HG03280 (cell line): ENCODE data around the gene SPACA4.
A peak's percentile ranks its signal among the peaks of the same experiment; 100 is the strongest.
"Not testable (repeated sequence)": the region's sequence is repeated elsewhere in the genome, so short reads cannot be mapped to it uniquely, and the experiment has no call there.

Source experiments
- ATAC-seq: cut with Tn5 transposase; IDR thresholded peaks from one replicate; pipeline ENCODE4 v1.9.1; 2021; ENCODE audit warnings: mild to moderate bottlenecking, moderate library complexity; ENCODE audit not compliant: unreplicated experiment

The SPACA4 gene

DNA sequence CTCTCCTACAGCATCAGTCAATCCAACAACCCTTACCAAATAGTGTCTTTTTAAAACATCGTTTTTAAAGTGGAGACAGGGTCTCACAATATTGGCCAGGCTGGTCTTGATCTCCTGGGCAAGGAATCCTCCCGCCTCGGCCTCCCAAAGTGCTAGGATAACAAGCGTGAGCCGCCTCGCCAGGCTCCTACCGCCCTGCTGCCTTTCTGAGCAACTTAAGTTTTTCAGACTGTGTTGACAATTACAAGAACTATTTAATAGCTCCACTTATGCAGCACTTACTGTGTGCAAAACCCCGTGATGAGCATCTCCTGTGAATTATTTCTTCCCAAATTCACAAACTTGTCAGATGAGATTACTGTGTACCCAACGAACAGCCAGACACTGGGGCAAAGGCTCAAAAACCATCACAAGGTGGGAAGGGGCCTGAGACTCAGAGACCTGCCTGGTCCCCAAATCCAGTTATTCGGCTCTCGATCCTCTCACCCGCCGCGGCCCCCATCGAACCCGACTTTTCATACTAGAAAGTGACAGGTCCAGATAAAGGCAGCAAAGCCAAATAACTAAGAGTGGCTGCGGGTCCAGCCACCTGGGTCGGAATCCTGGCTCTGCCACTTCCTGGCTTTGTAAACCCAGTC is 11.9 kb downstream of the SPACA4 start:
- no peak for ATAC-seq

DNA sequence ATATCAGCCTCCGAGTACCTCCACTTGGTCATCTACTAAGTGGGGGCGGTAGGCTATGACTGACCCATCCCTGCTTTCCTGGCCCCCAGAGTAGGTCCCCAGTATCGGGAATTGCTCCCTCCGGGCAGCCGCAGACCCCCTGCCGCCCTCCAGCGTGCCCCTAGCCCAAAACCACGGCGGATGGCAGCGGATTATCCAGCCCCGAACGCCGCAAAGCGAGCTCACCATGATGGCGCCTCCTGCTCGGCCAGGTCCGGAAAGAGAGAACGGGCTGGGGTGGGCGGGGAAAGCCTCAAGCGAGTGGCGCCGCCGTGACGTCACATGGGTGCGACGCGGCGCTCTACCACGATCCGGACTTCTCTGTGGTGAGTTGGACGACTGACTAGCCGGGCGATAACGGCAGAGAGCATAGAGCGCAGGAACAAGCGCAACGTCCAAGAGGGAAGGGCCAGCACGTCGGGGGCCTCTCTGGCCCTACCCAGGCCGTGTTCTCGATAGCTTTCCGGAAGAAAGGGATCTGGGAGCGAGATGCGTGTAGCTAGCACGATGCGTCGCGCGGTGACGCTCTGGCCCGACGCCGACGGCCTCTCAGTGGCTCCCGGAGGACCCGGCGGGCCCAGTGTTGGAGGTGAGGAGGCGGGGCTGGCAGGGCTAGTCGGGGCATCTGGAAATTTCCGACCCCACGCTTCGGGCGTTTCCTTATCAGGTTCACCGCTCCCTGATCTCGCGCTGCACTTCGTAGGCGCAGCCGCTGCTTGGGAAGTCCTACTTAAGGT is 12.6 kb downstream of the SPACA4 start, which contains the start of the genes RPL18 and SPHK2:
TSS of gene RPL18 (minus strand) at position 263 of the 776 bp plus-strand sequence. CDS start at position 228, 35 bp downstream.
TSS of gene SPHK2 (plus strand) at position 591 of the 776 bp plus-strand sequence. CDS start 1,009 bp downstream, outside the sequence.
- ATAC-seq = peak; percentile 86

DNA sequence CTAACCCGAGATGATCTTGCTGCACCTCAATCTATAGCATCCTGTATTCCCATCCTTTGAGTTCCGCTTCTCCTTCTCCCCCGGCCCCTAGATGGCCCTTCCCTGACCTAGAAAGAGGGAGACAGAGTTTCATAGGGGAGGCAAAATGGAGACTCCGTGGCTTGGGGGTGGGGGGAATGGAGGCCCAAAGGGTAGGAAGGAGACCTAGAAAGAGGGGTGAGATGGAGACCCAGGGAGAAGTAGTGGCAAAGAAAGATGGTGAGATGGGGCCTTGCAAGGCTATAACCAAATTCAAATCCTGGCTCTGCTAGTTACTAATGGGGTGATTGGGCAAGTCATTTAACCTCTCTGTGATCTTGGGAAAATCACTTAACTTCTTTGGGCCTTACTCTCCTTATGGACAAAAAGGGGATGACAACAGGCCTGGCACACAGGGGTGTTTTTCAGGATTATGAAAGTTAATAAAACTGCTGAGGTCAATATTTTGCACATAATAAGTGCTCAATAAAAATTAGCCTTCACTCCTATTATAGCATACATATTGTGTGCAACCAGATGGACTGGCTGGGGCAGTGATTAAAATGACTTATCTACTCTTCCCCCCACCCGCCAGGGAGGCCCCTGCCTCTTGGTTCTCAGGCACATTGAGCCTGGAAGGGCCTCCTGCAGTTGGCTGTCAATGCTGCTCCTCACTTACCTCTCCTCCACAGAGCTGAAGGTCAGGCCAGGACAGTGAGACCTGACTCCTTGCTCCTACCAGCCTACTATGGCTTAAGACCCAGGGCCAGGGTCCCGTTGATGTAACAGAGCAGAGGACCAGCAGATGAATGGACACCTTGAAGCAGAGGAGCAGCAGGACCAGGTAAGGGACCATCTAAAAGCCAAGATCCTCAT is 13.4 kb downstream of the SPACA4 start:
- no peak for ATAC-seq

DNA sequence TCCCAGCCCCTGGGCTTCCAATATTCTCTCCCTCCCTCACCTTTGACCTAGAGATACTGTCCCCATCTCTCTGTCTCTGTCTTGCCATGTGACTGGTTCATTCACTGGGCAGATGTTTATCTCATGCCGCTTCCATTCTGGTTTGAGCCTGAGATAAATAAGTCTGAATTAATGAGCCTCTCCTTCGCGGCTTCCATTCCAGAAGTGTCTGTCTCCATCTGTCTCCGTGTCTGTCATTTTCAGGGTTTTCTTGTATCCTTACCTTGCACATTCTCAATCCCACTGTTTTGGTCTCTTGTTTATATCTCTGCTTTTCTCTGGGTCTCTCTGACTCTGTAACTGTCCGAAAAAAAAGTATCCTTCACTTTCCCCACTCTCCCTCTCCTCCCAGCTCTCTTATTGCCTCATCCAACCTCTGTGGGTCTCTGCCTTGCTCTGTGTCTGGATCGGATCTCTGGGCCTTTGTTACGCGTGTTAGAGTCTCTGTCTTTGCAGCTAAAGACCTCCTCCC is 17.1 kb downstream of the SPACA4 start:
- no peak for ATAC-seq

DNA sequence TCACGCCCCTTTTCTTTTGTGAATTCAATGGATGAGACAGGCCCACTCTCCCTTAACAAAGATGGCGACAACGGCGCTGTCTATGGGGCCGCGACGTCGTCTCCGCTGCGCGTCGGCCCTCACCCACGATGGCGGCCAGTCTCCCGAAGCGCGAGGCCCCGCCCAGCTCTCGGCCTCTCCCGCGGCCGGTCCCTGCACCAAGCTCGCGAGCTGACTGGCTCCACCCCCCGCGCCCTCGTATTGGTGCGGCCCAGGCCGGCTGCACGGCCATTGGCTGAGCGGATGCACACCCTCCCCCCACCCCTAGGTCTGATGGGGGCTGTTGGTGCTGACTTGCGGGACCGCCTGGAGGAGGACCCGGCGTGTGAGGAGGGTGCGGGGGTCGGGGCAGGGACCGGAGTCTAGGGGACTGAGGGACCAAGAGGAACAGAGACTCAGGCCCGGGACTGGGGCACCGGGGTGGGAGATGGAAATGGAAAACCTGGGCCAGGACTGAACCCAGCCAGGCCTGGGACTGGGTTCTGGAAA is 17.6 kb downstream of the SPACA4 start:
- ATAC-seq = peak; percentile 65

DNA sequence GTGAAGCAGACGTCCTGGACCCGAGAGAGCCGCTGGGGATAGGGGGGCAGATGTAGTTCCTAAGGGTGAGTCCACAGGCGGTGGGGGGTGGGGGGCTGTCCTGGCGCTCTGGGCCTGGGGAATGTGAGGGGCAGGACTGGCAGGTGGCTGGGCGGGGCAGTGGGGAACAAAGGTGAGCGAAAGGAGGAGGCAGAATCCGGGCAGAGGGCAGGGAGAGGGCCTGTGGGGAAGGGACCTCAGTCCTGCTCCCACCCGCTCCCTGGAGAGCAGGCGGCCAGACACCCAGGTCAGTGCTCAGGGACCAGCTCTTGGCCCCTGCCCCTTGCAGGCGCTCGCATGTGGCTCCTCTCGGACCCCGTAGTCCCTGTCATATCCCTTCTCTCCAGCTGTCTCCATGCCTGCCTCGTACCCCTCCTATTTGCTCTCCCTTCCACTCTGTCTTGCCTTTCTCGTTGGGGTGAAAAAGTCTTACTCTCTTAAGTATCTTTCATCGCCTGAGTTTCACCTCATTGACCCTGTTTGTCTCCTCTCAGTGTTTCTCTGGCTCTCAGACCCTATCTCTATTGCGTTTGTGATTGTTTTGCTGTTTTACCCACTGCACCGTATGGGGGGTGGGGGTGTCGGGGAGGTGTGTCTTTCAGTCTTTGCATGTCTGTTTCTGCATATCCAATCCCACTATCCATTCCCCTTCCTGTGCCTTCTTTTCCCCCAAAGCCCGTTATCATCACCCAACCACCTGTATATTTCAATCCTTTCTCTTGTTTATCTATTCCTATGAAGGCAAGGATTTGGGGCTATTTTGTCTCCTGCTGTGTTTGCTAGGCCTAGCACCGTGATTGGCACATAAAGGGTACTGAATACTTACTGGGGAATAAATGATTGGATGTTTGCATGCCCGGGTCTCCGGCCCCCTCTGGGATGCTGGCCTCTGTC is 18.5 kb downstream of the SPACA4 start:
- no peak for ATAC-seq

DNA sequence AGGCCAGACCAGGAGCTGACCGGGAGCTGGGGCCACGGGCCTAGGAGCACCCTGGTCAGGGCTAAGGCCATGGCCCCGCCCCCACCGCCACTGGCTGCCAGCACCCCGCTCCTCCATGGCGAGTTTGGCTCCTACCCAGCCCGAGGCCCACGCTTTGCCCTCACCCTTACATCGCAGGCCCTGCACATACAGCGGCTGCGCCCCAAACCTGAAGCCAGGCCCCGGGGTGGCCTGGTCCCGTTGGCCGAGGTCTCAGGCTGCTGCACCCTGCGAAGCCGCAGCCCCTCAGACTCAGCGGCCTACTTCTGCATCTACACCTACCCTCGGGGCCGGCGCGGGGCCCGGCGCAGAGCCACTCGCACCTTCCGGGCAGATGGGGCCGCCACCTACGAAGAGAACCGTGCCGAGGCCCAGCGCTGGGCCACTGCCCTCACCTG is 19.4 kb downstream of the SPACA4 start:
- no peak for ATAC-seq

DNA sequence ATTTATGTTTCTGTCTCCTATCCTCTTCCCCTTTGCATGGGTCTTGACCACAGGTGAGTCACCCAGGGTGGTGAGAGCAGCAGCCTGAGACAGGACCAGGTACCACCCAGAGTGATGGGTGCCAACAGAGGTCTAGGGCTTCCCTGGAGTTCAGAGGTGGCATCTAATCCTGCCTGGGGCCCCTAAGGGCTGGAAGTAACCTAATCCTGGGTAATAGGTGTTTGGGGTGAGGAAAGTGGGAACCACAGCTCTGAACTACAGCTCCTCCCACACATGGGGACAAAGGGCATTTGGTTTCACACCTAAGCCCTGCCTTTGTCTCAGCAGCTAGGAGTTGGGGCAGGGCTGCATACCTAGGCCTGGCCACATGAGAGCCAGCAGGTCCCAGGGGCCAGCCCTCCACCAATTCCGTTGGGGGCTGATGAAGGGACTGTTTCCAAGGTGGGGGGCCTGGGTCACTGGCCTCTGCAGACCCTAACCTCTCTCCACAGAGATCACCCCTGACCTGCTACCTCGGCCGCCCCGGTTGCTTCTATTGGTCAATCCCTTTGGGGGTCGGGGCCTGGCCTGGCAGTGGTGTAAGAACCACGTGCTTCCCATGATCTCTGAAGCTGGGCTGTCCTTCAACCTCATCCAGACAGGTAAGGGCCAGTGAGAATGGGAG is 20.8 kb downstream of the SPACA4 start:
- ATAC-seq = no peak

DNA sequence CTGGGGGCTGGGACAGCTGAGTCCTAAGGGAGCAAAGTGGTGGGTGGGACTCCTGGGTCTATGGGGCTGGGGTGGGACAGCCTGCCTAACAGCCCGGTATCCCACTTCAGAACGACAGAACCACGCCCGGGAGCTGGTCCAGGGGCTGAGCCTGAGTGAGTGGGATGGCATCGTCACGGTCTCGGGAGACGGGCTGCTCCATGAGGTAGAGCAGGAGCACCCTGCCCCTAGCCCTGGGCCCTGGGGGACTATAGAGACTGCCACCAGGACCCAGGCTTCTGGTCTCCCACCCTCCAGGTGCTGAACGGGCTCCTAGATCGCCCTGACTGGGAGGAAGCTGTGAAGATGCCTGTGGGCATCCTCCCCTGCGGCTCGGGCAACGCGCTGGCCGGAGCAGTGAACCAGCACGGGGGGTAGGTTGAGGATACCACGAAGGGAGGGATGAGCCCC is 21.3 kb downstream of the SPACA4 start:
- no peak for ATAC-seq

DNA sequence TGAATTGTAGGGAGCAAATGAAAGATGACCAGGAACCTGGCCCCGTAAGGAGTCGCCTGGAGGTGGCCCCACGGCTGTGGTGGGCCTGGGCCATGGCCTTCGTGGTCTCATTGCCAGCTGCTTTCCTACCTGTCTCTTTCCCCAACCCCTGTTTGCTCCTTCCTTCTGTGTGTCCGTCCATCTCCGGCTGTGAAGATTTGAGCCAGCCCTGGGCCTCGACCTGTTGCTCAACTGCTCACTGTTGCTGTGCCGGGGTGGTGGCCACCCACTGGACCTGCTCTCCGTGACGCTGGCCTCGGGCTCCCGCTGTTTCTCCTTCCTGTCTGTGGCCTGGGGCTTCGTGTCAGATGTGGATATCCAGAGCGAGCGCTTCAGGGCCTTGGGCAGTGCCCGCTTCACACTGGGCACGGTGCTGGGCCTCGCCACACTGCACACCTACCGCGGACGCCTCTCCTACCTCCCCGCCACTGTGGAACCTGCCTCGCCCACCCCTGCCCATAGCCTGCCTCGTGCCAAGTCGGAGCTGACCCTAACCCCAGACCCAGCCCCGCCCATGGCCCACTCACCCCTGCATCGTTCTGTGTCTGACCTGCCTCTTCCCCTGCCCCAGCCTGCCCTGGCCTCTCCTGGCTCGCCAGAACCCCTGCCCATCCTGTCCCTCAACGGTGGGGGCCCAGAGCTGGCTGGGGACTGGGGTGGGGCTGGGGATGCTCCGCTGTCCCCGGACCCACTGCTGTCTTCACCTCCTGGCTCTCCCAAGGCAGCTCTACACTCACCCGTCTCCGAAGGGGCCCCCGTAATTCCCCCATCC is 22.1 kb downstream of the SPACA4 start:
- ATAC-seq = no peak

DNA sequence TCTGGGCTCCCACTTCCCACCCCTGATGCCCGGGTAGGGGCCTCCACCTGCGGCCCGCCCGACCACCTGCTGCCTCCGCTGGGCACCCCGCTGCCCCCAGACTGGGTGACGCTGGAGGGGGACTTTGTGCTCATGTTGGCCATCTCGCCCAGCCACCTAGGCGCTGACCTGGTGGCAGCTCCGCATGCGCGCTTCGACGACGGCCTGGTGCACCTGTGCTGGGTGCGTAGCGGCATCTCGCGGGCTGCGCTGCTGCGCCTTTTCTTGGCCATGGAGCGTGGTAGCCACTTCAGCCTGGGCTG is 22.7 kb downstream of the SPACA4 start:
- no peak for ATAC-seq

DNA sequence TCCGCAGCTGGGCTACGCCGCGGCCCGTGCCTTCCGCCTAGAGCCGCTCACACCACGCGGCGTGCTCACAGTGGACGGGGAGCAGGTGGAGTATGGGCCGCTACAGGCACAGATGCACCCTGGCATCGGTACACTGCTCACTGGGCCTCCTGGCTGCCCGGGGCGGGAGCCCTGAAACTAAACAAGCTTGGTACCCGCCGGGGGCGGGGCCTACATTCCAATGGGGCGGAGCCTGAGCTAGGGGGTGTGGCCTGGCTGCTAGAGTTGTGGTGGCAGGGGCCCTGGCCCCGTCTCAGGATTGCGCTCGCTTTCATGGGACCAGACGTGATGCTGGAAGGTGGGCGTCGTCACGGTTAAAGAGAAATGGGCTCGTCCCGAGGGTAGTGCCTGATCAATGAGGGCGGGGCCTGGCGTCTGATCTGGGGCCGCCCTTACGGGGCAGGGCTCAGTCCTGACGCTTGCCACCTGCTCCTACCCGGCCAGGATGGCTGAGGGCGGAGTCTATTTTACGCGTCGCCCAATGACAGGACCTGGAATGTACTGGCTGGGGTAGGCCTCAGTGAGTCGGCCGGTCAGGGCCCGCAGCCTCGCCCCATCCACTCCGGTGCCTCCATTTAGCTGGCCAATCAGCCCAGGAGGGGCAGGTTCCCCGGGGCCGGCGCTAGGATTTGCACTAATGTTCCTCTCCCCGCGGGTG is 23.2 kb downstream of the SPACA4 start:
- no peak for ATAC-seq

DNA sequence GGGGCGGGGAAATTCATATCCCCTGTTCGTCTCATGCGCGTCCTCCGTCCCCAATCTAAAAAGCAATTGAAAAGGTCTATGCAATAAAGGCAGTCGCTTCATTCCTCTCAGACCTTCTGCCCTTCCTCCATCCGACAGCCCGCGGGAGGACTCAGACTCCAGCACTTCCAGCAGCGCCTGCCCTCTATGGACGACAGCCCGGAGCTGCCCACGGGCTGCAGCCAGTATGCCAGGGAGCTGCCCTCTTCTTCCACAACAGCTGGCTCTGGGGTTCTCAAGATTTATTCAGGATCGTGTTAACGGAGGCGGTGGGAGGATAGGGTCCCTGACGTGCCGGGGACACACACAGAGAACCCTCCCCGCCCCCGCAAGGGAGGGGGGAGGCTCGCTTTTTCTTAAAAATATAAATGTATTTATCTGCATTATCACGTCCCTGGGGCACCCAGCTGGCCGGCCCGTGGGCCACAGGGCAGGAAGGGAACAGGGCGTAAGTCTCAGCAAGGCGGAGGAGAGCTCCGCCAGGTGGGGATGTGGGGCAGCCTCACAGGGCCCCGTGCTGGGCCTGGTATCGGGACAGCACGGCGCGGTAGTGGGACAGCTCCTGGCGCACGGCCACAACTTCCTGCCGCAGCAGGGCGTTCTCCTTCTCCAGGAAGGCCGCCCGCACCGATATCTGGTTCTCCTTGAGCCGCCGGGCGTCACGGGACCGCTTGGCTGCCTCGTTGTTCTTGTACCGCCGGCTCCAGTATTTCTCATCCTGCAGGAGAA is 23.9 kb downstream of the SPACA4 start:
- no peak for ATAC-seq

DNA sequence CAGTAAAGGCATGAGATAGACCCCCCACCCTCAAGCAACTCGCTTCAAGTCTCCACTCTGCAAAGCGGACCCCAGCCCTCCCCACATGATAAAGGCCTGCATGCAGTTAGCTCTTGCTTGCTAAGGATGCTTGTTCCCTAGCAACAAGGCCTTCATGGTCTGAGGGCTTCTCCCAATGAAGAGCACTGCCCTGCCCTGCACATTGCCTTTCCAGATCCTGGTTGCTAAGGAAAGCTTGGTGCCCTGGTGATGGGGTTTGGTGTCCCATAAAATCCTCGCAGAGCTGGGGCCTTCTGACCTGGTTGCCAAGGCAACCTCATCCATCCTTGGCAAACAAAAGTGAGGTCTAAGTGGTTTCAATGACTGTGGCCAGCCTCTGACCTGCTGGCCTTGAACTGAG is 24.7 kb downstream of the SPACA4 start:
- ATAC-seq = no peak

DNA sequence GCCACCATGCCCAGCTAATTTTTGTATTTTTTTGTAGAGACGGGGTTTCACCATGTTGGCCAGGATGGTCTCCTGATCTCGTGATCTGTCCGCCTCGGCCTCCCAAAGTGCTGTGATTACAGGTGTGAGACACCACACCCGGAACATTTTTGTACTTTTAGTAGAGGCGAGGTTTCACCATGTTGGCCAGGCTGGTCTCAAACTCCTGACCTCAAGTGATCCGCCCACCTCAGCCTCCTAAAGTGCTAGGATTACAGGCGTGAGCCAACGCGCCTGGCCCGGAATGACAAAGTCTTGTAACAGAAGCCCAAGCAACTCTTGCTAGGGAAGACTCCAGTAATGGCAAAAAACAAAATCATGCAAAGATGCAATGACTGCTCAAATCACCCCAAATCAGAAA is 25.7 kb downstream of the SPACA4 start:
- ATAC-seq = not testable (repeated sequence)

DNA sequence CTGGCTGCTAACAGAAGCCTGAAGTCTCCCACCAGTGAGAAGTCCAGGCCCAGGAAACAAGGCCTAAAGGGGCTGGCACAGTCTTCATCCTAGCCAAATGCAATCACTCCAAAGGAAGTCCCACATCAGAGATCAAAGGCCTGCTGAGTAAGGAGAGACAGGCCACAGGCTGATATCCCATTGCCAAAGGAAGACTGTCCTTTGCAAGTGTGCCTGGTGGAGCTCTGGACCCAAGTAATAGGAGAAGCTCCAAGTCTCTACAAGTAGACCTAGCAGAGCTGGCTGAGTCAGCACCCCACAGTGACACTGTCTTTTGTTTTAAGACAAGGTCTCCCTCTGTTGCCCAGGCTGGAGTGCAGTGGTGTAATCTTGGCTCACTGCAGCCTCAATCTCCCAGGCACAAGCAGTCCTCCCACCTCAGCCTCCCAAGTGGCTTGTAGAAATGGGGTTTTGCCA is 26.2 kb downstream of the SPACA4 start:
- ATAC-seq = no peak
